Stomach (tissue), 4 donors: ENCODE data around the gene SEPTIN2.

ENCODE experiments used
- EP300 ChIP-seq: sonication (generic); formaldehyde crosslinking; IDR thresholded peaks from one replicate; pipeline ENCODE4 v1.6.1; 2017; ENCODE audit warnings: antibody characterized with exemption
- TF ChIP-seq, protein P1 (sequence below), 7 experiments: fragments of 450-650 bp in 4 of 7; fragments of 200-600 bp in 3 of 7; sonication (generic) in 3 of 7; IDR thresholded peaks; one replicate each; pipeline ENCODE4 v1.5.1; 2016 to 2019; ENCODE audit warnings: antibody characterized with exemption in 7 of 7, control low read depth in 2 of 7, mild to moderate bottlenecking in 1 of 7

DNA sequence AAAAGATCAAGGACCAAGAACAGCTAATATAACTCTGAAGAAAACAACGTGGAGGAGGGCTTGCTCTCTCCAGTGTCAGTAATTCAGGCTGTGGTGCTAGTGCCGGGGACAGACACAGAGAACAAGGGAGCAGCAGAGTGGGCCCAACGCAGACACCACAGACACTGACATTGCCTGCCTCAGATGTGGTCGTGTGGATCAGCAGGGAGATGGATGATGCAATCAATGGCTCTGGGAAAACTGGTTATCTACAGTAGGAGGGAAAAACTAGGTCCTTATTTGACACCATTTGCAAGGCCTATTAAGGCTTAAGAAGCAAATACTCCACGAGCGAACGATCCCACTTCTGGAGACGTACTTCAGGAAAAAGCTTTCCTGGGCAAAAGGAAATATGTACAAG lies 36.3 kb upstream of the SEPTIN2 start:
- no peak for TF ChIP-seq EP300
- TF ChIP-seq, protein P1, sequence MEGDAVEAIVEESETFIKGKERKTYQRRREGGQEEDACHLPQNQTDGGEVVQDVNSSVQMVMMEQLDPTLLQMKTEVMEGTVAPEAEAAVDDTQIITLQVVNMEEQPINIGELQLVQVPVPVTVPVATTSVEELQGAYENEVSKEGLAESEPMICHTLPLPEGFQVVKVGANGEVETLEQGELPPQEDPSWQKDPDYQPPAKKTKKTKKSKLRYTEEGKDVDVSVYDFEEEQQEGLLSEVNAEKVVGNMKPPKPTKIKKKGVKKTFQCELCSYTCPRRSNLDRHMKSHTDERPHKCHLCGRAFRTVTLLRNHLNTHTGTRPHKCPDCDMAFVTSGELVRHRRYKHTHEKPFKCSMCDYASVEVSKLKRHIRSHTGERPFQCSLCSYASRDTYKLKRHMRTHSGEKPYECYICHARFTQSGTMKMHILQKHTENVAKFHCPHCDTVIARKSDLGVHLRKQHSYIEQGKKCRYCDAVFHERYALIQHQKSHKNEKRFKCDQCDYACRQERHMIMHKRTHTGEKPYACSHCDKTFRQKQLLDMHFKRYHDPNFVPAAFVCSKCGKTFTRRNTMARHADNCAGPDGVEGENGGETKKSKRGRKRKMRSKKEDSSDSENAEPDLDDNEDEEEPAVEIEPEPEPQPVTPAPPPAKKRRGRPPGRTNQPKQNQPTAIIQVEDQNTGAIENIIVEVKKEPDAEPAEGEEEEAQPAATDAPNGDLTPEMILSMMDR (IDR thresholded peaks at IDR 0.05) = no peak
